Measurements from ENCODE around the gene SAXO2. TPM values are rescaled to one million over a fixed set of nuclear protein-coding genes. Genes with fewer than 3 reads are reported as not detected.
"Not testable (repeated sequence)": the region's sequence is repeated elsewhere in the genome, so short reads cannot be mapped to it uniquely, and the experiment has no call there.

SAXO2 gene
- polyA plus RNA-seq, 1 donor from 2014 or later = 8.6 TPM

GRCh38 chr15:82245956-82246355, 16.7 kb upstream of the SAXO2 start:
- not testable (repeated sequence) for H3K27ac ChIP-seq (ENCODE audit: low read length); H4K20me1 ChIP-seq (ENCODE audit: insufficient read depth); H3K79me2 ChIP-seq (replicated peaks; ENCODE audit: insufficient read depth, low read length); H2AFZ ChIP-seq (ENCODE audit: low read depth, low read length); H3K9me2 ChIP-seq (ENCODE audit: insufficient read depth, low read length); H3K9me3 ChIP-seq (ENCODE audit: low read length); H3K4me2 ChIP-seq (ENCODE audit: low read length); H3K9ac ChIP-seq (ENCODE audit: low read length); H3F3A ChIP-seq (ENCODE audit: insufficient read depth, low read length, poor library complexity, severe bottlenecking); H3K36me3 ChIP-seq (ENCODE audit: insufficient read depth, low read length); H3K27me3 ChIP-seq (ENCODE audit: insufficient read depth, low read depth, low read length); H3K4me3 ChIP-seq (ENCODE audit: low read length)

GRCh38 chr15:82248261-82248660, 14.4 kb upstream of the SAXO2 start:
- not testable (repeated sequence) for H3F3A ChIP-seq (ENCODE audit: insufficient read depth, low read length, poor library complexity, severe bottlenecking); H3K9me2 ChIP-seq (ENCODE audit: insufficient read depth, low read length); H3K9ac ChIP-seq (ENCODE audit: low read length); H3K36me3 ChIP-seq (ENCODE audit: insufficient read depth, low read length); H2AFZ ChIP-seq (ENCODE audit: low read depth, low read length); H4K20me1 ChIP-seq (ENCODE audit: insufficient read depth); H3K27ac ChIP-seq (ENCODE audit: low read length); H3K27me3 ChIP-seq (ENCODE audit: insufficient read depth, low read depth, low read length); H3K4me2 ChIP-seq (ENCODE audit: low read length); H3K79me2 ChIP-seq (replicated peaks; ENCODE audit: insufficient read depth, low read length); H3K9me3 ChIP-seq (ENCODE audit: low read length); H3K4me3 ChIP-seq (ENCODE audit: low read length)

- Histone ChIP-seq H3K4me2 (ENCODE audit: low read length) (peak overlapping the region; percentile 72), H3K4me3 (ENCODE audit: low read length) (peak overlapping the region; percentile 93), H3K79me2 (replicated peaks; ENCODE audit: insufficient read depth, low read length) (peaks cover 19% of the 10 kb centered on the region), H3K27ac (ENCODE audit: low read length) (peak overlapping the region; percentile 51), H2AFZ (ENCODE audit: low read depth, low read length) (peak overlapping the region; percentile 73), H3K9ac (ENCODE audit: low read length) (peak overlapping the region; percentile 69)
- not testable (repeated sequence) for H3K27me3 ChIP-seq (ENCODE audit: insufficient read depth, low read depth, low read length); H3K36me3 ChIP-seq (ENCODE audit: insufficient read depth, low read length); H3F3A ChIP-seq (ENCODE audit: insufficient read depth, low read length, poor library complexity, severe bottlenecking); H3K9me2 ChIP-seq (ENCODE audit: insufficient read depth, low read length); H4K20me1 ChIP-seq (ENCODE audit: insufficient read depth); H3K9me3 ChIP-seq (ENCODE audit: low read length)
Observed at GRCh38 chr15:82261566-82262421, 824 bp upstream of the SAXO2 start.

GRCh38 chr15:82263350-82263749, 732 bp downstream of the SAXO2 start:
- Histone ChIP-seq H3K79me2 (replicated peaks; ENCODE audit: insufficient read depth, low read length) (peaks cover 19% of the 10 kb centered on the region), H3F3A (ENCODE audit: insufficient read depth, low read length, poor library complexity, severe bottlenecking) (no peaks in the 10 kb centered on the region), H3K27me3 (ENCODE audit: insufficient read depth, low read depth, low read length) (no peaks in the 10 kb centered on the region), H4K20me1 (ENCODE audit: insufficient read depth) (no peaks in the 10 kb centered on the region), H3K36me3 (ENCODE audit: insufficient read depth, low read length) (no peaks in the 10 kb centered on the region), H3K9ac (ENCODE audit: low read length) (peak overlapping the region; percentile 69), H2AFZ (ENCODE audit: low read depth, low read length) (peak overlapping the region; percentile 73), H3K9me3 (ENCODE audit: low read length) (no peaks in the 10 kb centered on the region), H3K4me3 (ENCODE audit: low read length) (peak overlapping the region; percentile 93), H3K4me2 (ENCODE audit: low read length) (peak overlapping the region; percentile 73), H3K27ac (ENCODE audit: low read length) (peak overlapping the region; percentile 62), H3K9me2 (ENCODE audit: insufficient read depth, low read length) (no peaks in the 10 kb centered on the region)
- TF ChIP-seq TAF1 (IDR thresholded peaks at IDR 0.05; ENCODE audit: low read depth) = no peak

- not testable (repeated sequence) for H3K27ac ChIP-seq (ENCODE audit: low read length); H3K9me3 ChIP-seq (ENCODE audit: low read length); H3K4me3 ChIP-seq (ENCODE audit: low read length); H4K20me1 ChIP-seq (ENCODE audit: insufficient read depth); H3K4me2 ChIP-seq (ENCODE audit: low read length); H3F3A ChIP-seq (ENCODE audit: insufficient read depth, low read length, poor library complexity, severe bottlenecking); H3K79me2 ChIP-seq (replicated peaks; ENCODE audit: insufficient read depth, low read length); H3K27me3 ChIP-seq (ENCODE audit: insufficient read depth, low read depth, low read length); H3K9me2 ChIP-seq (ENCODE audit: insufficient read depth, low read length); H3K36me3 ChIP-seq (ENCODE audit: insufficient read depth, low read length); H3K9ac ChIP-seq (ENCODE audit: low read length); H2AFZ ChIP-seq (ENCODE audit: low read depth, low read length)
Observed at GRCh38 chr15:82267137-82267536, 4.5 kb downstream of the SAXO2 start.

GRCh38 chr15:82268454-82268853, 5.8 kb downstream of the SAXO2 start:
- not testable (repeated sequence) for H2AFZ ChIP-seq (ENCODE audit: low read depth, low read length); H3K9me2 ChIP-seq (ENCODE audit: insufficient read depth, low read length); H3F3A ChIP-seq (ENCODE audit: insufficient read depth, low read length, poor library complexity, severe bottlenecking); H4K20me1 ChIP-seq (ENCODE audit: insufficient read depth); H3K4me3 ChIP-seq (ENCODE audit: low read length); H3K9me3 ChIP-seq (ENCODE audit: low read length); H3K27ac ChIP-seq (ENCODE audit: low read length); H3K36me3 ChIP-seq (ENCODE audit: insufficient read depth, low read length); H3K27me3 ChIP-seq (ENCODE audit: insufficient read depth, low read depth, low read length); H3K9ac ChIP-seq (ENCODE audit: low read length); H3K4me2 ChIP-seq (ENCODE audit: low read length); H3K79me2 ChIP-seq (replicated peaks; ENCODE audit: insufficient read depth, low read length)

Data from neural cell (in vitro differentiated cells).